GM12892 (cell line): ENCODE results near the gene CAMTA1.
"Not testable (repeated sequence)": the region's sequence is repeated elsewhere in the genome, so short reads cannot be mapped to it uniquely, and the experiment has no call there.

Experiments
- DNase-seq: peaks from one replicate; pipeline ENCODE4 v3.0.0; 2011; ENCODE audit not compliant: insufficient read length
- FAIRE-seq: peaks from 2 replicates; lab custom pipeline; 2011; peaks lifted over from hg19 to GRCh38; lab: Jason Lieb, UNC
- POLR2A ChIP-seq: IDR thresholded peaks from 2 replicates; pipeline ENCODE4 v1.6.1; 2011; ENCODE audit warnings: low read depth, low read length, control low read depth
- POLR2AphosphoS5 ChIP-seq: IDR thresholded peaks from 2 replicates; pipeline ENCODE4 v1.6.1; 2011; ENCODE audit warnings: low read depth, low read length, control low read depth
- TAF1 ChIP-seq: IDR thresholded peaks from 2 replicates; pipeline ENCODE4 v1.6.1; 2011; ENCODE audit warnings: low read depth, mild to moderate bottlenecking, control low read depth, low read length, borderline replicate concordance

Gene CAMTA1

DNA sequence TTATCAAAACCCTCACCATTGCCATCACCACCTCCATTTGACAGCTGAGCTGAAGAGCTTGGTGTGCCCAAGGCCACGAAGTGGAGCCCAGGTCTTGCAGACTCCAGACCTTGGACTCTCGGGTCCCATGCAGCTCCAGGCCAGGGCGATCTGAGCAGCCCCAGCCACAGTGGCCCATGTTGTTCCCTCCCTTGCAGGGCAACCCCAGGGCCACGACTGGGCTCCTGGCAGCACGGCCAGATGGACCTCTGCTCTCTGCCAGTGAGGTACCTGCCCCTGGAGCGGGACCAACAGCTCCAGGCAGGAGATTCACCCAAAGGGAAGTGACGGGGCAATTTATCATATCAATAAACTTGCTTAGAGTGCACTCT, 803.2 kb downstream of the CAMTA1 start:
- TF ChIP-seq TAF1 (no peak), POLR2A (no peak), POLR2AphosphoS5 (no peak)
- no peak for DNase-seq
- FAIRE-seq: no peak

DNA sequence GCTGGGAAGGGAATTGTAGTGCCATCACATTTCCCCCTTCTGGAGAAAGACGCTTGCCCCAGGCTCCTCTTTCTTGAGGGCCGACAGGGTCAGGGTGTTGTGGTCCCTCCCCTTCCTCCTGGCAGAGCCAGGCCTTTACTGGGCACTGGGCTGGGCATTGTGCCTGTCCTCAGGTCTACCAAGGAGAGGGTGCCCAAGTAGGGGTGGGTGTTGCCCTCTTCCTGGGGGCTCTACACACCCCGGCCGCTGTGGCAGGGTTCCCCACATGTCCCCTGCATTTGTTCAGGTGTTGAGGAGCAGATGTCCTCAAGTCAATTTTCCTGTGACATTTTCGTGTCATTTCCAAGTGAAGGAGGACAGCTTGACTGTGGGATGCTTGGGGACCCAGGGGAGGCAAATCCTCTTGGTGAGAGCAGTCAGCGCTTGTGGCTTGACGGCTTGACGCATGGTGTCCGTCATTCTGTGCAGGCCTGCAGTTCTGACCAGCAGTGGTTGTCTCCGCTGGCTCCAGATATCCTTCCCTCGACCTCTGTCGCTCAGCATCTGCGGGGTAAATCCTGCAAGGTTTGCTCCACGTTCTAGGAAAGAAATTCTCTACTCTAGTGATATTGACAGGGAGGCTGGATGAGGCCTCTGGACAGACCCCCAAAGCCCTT, 804.0 kb downstream of the CAMTA1 start:
- TF ChIP-seq TAF1: no peak
- no peak for TF ChIP-seq POLR2A
- TF ChIP-seq POLR2AphosphoS5: no peak
- DNase-seq (no peak), FAIRE-seq (no peak)

DNA sequence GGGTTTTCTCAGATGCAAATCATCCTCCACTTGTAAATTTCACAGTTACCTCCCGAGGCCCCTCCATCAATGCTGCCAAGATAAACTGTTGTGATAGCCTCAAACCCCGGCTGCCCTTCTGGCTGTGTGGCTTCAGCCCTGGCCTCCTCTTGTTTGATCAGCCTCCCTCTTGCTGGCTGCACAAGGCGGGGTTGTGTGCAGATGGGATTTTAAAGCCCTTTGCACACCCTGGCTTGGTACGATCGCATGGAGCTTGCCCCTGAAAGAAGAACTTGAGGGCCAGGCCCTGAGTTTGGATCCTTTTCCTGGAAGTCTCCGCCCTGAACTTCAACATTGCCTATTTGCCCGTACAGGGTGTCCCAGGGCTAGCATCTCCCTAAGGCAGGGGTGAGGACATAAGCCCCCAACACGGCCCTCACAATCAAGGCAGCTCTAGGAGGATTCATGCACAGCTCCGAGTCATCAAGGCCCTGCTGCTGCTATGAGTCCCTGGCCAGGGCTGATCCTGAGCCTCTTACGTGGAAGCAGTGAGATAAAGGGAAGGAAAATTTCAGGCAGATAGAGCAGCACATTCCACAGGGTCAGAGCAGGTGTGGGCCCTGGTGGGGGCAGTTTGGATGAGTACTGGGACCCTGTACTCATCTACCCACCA, 804.6 kb downstream of the CAMTA1 start:
- FAIRE-seq (no peak), DNase-seq (no peak)
- TF ChIP-seq POLR2A: no peak
- TF ChIP-seq TAF1: no peak
- TF ChIP-seq POLR2AphosphoS5: no peak

DNA sequence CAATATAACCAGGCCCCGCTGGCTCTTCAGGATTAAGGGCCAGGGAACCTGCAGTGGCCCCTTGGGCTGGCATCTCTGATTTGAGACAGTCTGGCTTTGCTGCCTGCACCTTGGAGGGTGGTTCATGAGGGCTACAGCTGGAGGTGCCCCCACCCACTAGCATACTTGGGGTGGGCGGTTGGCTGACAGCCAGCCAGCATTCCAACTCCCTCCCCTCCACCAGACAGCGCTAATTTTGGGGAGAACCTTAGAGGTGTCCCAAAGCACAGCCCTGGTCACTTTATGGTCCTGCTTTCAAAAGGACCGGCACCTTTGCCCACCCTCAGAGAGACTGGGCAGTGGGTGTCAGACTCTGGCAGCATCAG, 805.2 kb downstream of the CAMTA1 start:
- TF ChIP-seq POLR2A: no peak
- TF ChIP-seq POLR2AphosphoS5: no peak
- TF ChIP-seq TAF1: no peak
- FAIRE-seq: no peak

DNA sequence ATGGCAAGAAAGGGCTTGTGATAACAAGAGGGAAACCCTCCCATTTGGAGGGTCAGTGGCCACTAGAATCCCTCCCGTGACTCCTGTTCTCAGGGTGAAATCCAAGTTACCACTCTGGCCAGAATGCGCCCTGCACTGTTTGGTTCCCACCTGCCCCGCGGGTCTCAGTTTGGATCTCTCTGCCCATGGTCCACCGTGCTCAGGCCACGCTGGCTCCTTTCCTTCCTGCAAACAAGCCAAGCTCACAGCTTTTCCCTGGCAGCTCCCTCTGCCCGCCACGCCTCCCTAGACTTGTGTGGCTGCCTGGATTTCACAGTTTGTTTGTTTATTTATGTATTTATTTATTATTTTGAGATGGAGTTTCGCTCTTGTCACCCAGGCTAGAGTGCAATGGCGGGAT, 806.3 kb downstream of the CAMTA1 start:
- FAIRE-seq (no peak), DNase-seq (no peak)
- no peak for TF ChIP-seq POLR2A
- TF ChIP-seq TAF1: no peak
- TF ChIP-seq POLR2AphosphoS5: no peak

More for the DNA sequence above, 805.2 kb downstream of the CAMTA1 start:
- no peak for DNase-seq

DNA sequence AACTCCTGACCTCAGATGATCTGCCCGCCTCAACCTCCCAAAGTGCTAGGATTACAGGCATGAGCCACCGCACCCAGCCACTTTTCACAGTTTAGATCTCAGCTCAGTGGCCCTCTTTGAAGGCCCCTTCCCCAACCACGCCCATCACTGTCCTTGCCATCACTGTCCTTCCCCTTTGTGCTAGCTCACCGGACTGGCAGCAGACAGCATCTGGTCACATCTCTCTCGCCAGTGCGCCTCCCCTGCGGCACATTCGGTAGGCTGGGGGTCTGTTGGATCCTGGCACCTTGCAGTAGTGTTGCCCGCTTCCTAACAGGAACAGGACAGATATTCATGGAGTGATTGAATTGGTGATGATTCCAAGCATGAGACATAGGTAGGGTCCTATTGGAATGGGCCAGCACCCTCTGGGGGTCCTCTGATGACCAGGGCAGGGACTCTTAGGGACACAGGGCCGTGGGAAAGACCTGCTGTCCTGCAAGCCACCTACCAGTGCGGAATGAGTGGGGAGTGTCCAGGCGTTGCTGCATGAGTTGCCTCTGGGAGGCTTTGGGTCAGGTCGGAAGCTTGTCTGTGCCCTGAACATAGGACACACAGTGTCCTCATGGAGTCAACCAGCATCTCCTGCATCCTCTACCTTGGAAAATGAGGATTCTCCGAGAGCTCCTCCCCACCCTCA, 807.0 kb downstream of the CAMTA1 start:
- DNase-seq (no peak), FAIRE-seq (no peak)
- TF ChIP-seq TAF1 (no peak), POLR2AphosphoS5 (no peak), POLR2A (no peak)

DNA sequence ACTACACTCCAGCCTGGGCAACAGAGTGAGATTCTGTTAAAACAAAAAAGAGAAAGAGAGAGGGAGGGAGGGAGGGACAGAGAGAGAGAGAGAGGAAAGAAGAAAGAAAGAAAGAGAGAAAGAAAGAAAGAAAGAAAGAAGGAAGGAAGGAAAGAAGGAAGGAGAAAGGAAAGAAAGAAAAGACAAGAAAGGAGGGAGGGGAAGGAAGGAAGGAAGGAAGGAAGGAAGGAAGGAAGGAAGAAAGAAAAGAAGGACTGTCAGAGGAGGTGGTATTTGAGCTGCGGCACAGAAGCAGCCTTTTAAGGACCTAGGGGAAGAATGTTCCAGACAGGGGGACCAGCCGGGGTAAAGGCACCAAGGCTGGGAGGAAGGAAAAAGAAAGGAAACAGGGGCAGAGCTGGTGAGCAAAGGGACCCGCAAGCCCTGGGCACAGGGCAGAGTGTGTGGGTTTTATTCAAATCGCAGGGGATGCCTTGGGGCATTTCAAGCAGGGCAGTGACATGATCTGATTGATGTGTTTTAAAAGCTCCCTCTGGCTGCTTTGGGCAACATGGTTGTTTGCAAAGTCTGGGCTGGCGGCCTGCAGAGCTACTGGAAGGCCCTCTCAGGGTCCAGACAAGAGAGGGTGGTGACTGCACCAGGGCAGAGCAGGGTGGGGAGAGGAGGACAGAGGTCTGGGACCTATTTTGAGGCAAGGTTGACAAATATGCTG, 808.9 kb downstream of the CAMTA1 start:
- no peak for TF ChIP-seq POLR2A
- no peak for TF ChIP-seq POLR2AphosphoS5
- TF ChIP-seq TAF1: no peak
- no peak for DNase-seq
- no peak for FAIRE-seq

DNA sequence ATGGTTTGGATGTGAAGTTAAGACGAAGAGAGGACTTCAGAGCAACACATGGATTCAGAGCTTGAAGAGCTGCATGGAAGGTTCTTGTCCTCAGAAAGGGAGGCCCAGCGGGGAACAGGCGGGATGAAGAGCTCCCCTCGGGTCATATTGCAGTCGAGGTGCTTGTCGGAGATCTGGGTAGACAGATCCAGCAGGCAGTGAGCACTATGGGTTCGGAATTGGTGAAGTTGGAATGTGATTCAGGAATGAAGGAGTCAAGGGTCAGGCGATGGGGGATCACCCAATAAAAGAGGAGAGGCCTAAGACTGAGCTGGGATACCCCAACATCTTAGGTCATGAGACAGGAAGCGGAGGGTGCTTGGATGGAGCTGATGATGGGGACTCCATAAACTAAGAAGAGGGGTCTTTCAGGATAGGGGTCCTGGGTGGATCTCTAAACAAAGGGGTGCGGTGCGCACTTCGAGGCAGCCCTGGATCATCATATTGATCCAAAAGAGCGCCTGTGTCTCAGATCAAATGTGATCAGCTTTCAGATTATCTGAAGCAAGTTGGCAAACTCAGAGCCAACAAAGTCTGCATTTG, 809.6 kb downstream of the CAMTA1 start:
- FAIRE-seq (no peak), DNase-seq (no peak)
- no peak for TF ChIP-seq POLR2AphosphoS5
- TF ChIP-seq POLR2A: no peak
- TF ChIP-seq TAF1: no peak

DNA sequence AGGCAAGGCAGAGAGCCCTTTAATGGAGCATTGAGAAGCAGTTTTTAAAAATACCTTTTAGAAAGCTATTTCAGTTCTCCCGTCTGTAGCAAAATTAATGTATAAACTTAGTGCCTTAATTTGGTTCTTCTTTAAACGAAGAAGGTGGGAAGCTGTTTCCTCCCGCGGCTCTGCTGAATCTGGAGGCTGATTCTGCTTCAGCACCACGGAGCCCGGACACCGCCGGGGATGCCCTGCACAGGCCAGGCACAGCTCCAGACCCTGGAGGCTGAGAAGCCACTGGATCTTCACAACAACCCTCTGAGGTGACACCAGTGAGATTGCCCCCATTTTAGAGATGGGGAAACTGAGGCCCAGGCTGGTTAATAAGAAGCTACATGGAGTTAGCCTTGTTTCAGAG, 810.1 kb downstream of the CAMTA1 start:
- TF ChIP-seq TAF1 (no peak), POLR2A (no peak), POLR2AphosphoS5 (no peak)
- no peak for FAIRE-seq

DNA sequence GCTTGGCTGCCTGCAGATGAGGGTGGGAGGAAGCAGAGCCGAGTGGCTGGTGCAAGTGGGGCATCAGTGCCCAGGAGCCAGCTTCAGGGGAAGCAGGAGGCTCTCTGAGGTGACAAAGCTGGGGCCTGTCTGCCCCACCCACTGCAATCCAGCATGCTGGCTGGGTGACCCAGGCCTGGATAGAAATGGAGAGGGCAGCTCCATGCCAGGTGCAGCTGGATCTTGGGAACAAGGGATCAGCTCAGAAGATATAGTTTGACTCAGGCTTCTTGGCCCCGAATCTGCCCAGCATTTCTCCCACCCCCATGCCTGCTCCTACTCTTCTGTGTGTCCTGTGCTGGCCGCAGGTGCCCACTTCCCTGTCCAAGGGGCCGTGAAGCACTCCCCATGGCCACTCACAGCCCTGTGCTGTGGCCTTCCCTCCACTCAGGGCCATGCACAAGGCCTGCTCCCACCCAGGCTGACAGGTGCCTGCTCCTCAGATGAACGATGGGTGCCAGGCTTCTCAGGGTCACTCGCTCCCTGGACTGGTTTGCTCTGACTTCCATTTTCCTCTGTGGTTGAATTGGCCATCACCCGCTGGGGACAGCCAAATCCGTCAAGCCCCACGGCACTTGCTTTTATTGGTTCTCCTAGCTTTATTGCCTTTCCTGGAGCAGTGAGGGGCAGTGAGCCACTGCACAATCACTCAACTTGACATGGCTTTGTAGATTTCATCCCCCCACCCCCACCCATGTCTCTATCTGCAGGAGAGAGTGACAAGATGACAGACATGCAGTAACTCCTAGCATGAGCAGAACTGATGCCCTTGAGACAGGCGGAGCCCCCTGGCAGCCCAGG, 811.1 kb downstream of the CAMTA1 start:
- TF ChIP-seq POLR2AphosphoS5: no peak
- TF ChIP-seq POLR2A: no peak
- TF ChIP-seq TAF1: no peak
- no peak for DNase-seq
- no peak for FAIRE-seq

More for the DNA sequence above, 810.1 kb downstream of the CAMTA1 start:
- no peak for DNase-seq

DNA sequence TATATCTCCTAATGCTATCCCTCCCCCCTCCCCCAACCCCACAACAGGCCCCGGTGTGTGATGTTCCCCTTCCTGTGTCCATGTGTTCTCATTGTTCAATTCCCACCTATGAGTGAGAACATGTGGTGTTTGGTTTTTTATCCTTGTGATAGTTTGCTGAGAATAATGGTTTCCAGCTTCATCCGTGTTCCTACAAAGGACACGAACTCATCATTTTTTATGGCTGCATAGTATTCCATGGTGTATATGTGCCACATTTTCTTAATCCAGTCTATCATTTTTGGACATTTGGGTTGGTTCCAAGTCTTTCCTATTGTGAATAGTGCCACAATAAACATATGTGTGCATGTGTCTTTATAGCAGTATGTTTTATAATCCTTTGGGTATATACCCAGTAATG, 812.8 kb downstream of the CAMTA1 start:
- FAIRE-seq, DNase-seq: not testable (repeated sequence)

DNA sequence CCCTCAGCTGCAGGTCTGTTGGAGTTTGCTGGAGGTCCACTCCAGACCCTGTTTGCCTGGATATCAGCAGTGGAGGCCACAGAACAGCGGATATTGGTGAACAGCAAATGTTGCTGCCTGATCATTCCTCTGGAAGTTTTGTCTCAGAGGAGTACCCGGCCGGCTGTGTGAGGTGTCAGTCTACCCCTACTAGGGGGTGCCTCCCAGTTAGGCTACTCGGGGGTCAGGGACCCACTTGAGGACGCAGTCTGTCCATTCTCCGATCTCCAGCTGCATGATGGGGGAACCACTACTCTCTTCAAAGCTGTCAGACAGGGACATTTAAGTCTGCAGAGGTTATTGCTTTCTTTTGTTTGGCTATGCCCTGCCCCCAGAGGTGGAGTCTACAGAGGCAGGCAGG, 819.7 kb downstream of the CAMTA1 start:
- not testable (repeated sequence) for DNase-seq, FAIRE-seq
